KMS-11 (cell line): ENCODE measurements around the gene CNDP2.

Experiments used
- H2AFZ ChIP-seq: fragments of 200-600 bp; sonication (generic); 2 replicates; pipeline ENCODE4 v1.6.1; 2016; ENCODE audit warnings: antibody characterized with exemption, mixed run types, low read depth
- H3K27ac ChIP-seq: fragments of 200-600 bp; sonication (generic); 2 replicates; pipeline ENCODE4 v1.6.1; 2016; ENCODE audit warnings: mild to moderate bottlenecking, mixed run types
- H3K27me3 ChIP-seq: fragments of 200-600 bp; sonication (generic); 2 replicates; pipeline ENCODE4 v1.6.1; 2017; ENCODE audit warnings: mild to moderate bottlenecking, low read depth, mixed run types, moderate library complexity; ENCODE audit not compliant: insufficient read depth
- H3K36me3 ChIP-seq: fragments of 200-600 bp; sonication (generic); 2 replicates; pipeline ENCODE4 v1.6.1; 2017; ENCODE audit warnings: mild to moderate bottlenecking, mixed run types; ENCODE audit not compliant: insufficient read depth
- H3K4me1 ChIP-seq: fragments of 200-600 bp; sonication (generic); 2 replicates; pipeline ENCODE4 v1.6.1; 2016; ENCODE audit warnings: mild to moderate bottlenecking, low read depth, mixed run types; ENCODE audit not compliant: poor library complexity, severe bottlenecking
- H3K4me2 ChIP-seq: fragments of 200-600 bp; sonication (generic); 2 replicates; pipeline ENCODE4 v1.7.0; 2016; ENCODE audit warnings: mild to moderate bottlenecking, mixed run types
- H3K4me3 ChIP-seq: fragments of 200-600 bp; sonication (generic); IDR thresholded peaks from 2 replicates; pipeline ENCODE4 v1.6.1; 2017; ENCODE audit warnings: low read depth, low read length, mixed read lengths; ENCODE audit not compliant: insufficient read depth
- H3K79me2 ChIP-seq: fragments of 200-600 bp; sonication (generic); 2 replicates; pipeline ENCODE4 v1.6.1; 2016; ENCODE audit warnings: low read depth, mixed run types; ENCODE audit not compliant: insufficient read depth
- H3K9ac ChIP-seq: fragments of 200-600 bp; sonication (generic); 2 replicates; pipeline ENCODE4 v1.6.1; 2016; ENCODE audit warnings: mild to moderate bottlenecking, mixed run types
- H4K20me1 ChIP-seq: fragments of 200-600 bp; sonication (generic); 2 replicates; pipeline ENCODE4 v1.6.1; 2016; ENCODE audit warnings: mild to moderate bottlenecking, mixed run types; ENCODE audit not compliant: insufficient read depth
- CTCF ChIP-seq: fragments of 200-600 bp; sonication (generic); conservative IDR thresholded peaks from 2 replicates; pipeline ENCODE4 v1.6.1; 2017; ENCODE audit warnings: low read depth, mild to moderate bottlenecking, antibody characterized with exemption, low read length, moderate library complexity, mixed read lengths

CNDP2 gene

DNA sequence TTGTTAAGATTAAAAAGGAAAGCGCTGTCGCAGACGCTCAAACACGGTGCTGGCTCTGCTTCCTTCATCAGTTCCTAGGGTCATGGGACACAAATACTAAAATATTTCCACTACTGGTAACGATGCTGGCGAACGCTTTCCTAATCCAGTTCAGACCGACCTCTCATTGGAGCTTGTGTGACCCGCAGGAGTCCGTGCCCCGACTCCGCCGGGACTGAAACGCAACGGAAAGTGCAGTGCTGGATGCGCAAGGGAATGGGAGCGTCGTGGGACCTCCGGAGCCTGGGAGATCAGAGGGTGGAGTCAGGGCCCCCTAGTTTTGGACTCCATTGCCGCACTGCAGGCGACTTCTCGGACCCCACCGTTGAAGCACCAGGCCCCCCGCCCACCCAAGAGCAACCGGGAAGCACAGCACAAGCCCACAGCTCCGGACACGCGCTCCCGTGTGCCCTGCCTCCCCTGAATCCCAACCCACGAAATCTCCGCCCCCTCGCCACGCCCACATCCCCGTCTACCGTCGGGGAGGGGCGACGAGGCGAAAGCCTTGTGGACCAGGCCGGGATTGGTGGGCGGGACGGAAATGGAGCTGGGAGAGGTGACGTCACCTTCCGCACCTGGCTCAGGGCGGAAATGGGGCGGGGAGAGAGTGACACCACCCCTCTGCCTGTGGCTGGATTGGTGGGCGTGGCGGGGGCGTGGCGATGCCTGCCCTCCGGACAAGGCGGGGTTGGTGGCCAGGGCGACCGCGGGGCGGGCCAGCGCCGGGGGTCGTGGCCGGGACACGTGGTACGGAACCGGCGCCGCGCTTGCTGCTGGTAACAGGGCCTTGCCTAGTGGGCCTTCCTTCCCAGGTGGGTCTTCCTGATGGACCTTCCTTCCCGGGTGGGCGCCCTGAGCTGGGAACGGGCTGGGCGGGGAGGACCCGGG, at the start of gene CNDP2:
Gene CNDP2, plus strand, starts transcription at position 783 of the 927 bp plus-strand sequence. CDS start 3,611 bp downstream, outside the sequence.
- peak within 1 kb of the TSS; percentile 85 for H2AFZ ChIP-seq
- H3K4me2 ChIP-seq, result peak within 1 kb of the TSS; percentile 70
- H3K4me1 ChIP-seq, result peaks cover 32% of the 10 kb centered on the region
- TF ChIP-seq CTCF, result no peak
- no peaks in the 10 kb centered on the region for H3K27me3 ChIP-seq
- H3K27ac ChIP-seq, result peak within 1 kb of the TSS; percentile 78
- no peaks in the 10 kb centered on the region for H4K20me1 ChIP-seq
- peak within 1 kb of the TSS; percentile 89 for H3K9ac ChIP-seq
- peaks cover 38% of the 10 kb centered on the region for H3K79me2 ChIP-seq
- no peak within 1 kb of the TSS for H3K4me3 ChIP-seq
- H3K36me3 ChIP-seq, result no peaks in the 10 kb centered on the region

- Histone ChIP-seq H3K4me1 (no peaks in the 10 kb centered on the region), H3K4me2 (no peak overlapping the region), H3K27me3 (no peaks in the 10 kb centered on the region), H2AFZ (no peak overlapping the region), H3K9ac (no peak overlapping the region), H3K79me2 (no peaks in the 10 kb centered on the region), H3K4me3 (no peak overlapping the region), H3K36me3 (no peaks in the 10 kb centered on the region), H4K20me1 (no peaks in the 10 kb centered on the region), H3K27ac (no peak overlapping the region)
- TF ChIP-seq CTCF, result no peak
Observed at GRCh38 chr18:74446631-74447403, 49.3 kb upstream of the CNDP2 start.

DNA sequence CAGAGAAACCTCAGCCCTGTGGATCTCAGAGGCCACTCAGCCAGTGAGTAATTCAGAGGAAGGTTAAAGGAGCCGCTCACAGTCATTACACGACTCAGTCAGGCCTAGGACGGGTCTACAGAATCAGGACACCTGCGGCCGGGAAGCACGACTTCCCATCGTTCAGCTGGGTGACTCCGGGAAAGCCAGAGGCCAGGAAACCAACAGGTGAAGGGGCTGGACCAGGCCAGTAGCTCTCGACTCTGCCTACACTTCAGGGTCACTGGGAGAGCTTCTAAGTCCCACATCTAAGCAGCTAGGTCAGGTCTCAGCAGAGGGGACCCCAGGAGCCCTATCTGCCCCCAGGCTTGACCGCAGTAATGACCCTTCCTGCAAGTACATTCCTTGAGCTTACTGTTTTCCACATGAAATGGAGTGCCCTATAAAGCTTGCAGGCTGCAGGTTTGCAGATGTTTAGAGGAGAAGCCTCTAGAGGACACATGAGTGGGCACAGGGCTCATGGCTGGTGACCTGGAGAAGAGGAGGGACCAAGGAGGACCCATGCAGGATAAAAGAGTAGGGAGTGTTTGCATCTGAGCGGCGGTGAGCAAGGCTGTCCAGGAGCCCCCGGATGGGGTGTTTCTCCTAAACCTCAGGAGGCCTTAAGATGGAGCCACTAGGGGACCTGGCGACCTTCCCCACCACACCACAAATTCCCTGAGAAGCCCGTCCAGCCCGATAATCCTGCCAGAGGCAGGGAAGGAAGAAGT, 48.6 kb upstream of the CNDP2 start:
- Histone ChIP-seq H3K27me3 (no peaks in the 10 kb centered on the region), H3K9ac (no peak overlapping the region), H2AFZ (no peak overlapping the region), H3K4me3 (no peak overlapping the region), H3K4me2 (no peak overlapping the region), H3K4me1 (no peaks in the 10 kb centered on the region), H3K79me2 (no peaks in the 10 kb centered on the region), H4K20me1 (no peaks in the 10 kb centered on the region), H3K27ac (no peak overlapping the region), H3K36me3 (no peaks in the 10 kb centered on the region)
- TF ChIP-seq CTCF, result no peak

DNA sequence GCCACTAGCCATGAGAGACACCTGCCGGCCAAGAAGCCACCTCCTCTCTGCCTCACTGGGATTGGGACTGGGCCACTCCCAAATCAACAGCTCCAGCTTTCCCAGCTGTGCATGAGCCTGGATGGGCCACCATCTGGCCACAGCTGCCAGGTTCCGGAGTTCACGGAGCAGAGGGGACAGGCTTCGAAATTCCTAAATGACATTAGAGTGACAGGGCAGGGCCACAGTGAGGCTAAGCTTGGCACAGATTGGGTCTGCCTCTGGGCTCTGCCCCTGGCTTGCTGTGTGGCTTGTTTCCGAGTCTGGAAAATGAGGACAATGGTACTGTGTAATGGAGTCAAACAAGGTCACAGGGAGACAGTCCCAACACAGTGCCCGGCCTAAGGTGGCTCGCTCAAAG, 45.5 kb upstream of the CNDP2 start:
- H4K20me1 ChIP-seq, result no peaks in the 10 kb centered on the region
- H3K27me3 ChIP-seq, result no peaks in the 10 kb centered on the region

More for the DNA sequence above, 45.5 kb upstream of the CNDP2 start:
- Histone ChIP-seq H3K79me2 (no peaks in the 10 kb centered on the region), H3K4me2 (no peak overlapping the region), H3K4me3 (no peak overlapping the region), H3K27ac (no peak overlapping the region), H3K9ac (no peak overlapping the region), H2AFZ (no peak overlapping the region), H3K36me3 (no peaks in the 10 kb centered on the region), H3K4me1 (no peaks in the 10 kb centered on the region)
- no peak for TF ChIP-seq CTCF
